ENCODE results near the gene SP140L. TPM values are rescaled to one million over a fixed set of nuclear protein-coding genes. Genes with fewer than 3 reads are reported as not detected.
"Not testable (repeated sequence)": the region's sequence is repeated elsewhere in the genome, so short reads cannot be mapped to it uniquely, and the experiment has no call there.

Gene SP140L
- 10 to 100 TPM; 85.2 to 88.0 TPM for total RNA-seq

DNA sequence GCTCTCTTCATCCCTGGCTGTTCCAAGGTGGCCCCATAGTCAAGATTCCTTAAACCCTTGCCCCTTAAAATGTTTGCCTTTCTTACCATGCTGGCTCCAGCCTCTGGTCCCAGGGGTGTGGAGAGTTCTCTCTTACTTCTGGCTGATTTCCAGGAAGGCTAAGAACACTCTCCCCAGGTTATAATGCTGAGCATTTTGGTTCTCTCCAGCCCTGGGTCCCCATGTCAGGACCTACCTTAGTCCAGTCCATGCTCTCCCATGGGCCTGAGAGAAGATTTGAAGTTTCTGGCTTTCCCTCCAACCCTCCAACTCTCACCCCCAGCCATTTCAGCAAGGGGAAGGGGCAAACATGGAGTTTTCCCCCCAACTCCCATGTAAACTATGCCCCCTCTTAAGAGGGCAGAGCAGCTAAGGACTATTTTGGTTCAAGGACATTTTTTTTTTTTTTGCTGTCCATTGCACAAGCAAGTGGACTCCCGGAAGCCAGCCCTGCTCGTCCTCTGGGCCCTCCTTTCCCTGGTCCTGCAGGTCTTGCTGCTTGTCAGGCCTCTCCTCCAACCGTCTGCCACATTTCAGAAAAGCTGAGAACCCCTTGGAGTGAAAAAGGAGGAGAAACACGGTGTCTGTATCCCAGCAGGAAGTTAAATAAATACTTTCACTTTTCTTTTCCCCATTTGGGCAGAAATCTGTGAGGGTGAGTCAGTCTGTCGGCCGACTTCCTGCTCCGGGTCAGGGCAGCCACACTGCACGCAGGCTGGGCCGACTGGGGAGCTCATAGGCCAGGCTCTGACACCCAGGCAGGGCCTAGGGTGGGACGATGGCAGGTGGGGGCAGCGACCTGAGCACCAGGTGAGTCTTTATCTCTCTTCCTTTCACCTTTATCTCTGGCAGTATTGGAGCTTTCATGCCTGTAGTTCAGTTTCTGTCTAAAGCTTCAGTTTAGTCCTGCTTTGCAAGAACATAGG lies at the start of gene SP140L:
TSS of gene SP140L (plus strand) at position 741 of the 965 bp plus-strand sequence. CDS start at position 818, 77 bp downstream.
- POLR2A ChIA-PET: interaction anchor here (0.6 to 5.5 kb wide), 34 partner anchors 8 to 467 kb away, joined by 3 to 56 read pairs (median 5); partner anchors contain the start of genes SP100, SP110 and SP140
- CTCF ChIA-PET: interaction anchor here (0.6 to 2.2 kb wide), 10 partner anchors 8 to 406 kb away, joined by 3 to 9 read pairs (median 5); partner anchors contain the start of genes SLC16A14, SP110 and SP140
- H3K4me1 Mint-ChIP-seq: peaks cover 70% of the 10 kb centered on the region

DNA sequence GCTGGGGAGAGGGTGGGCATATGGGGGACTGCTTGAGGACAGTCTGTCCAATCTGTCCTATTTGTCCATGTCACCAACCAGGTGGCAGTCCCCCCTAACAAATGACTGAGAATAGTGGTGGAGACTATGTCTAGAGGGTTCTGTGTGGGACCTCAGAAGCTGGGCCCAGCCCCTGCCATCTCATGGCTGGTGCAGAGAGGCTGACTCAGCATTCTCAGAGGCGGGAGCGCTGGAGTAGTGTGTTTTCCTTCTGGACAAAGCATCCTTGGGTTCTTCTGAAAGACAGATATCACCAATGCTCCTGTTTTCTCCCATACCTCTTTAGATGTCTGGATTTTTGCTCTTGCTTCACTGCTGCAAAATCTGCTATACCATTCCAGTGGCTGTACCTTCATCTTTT lies 44.1 kb upstream of the SP140L start:
- Mint-ChIP-seq H3K27me3 (no peaks in the 10 kb centered on the region), H3K36me3 (ENCODE audit: low read depth) (peaks cover 69% of the 10 kb centered on the region), H3K4me3 (no peak overlapping the region), H3K9me3 (no peaks in the 10 kb centered on the region), H3K27ac (no peak overlapping the region), H3K4me1 (peaks cover 22% of the 10 kb centered on the region)
- ChIA-PET CTCF (no interaction called here), POLR2A (no interaction called here)
- DNase-seq: no peak

More for the DNA sequence above, at the start of gene SP140L:
- DNase-seq: peak; percentile 86
- Mint-ChIP-seq H3K36me3 (ENCODE audit: low read depth) (peaks cover 69% of the 10 kb centered on the region), H3K9me3 (no peaks in the 10 kb centered on the region), H3K27me3 (no peaks in the 10 kb centered on the region), H3K27ac (peak within 1 kb of the TSS; percentile 90), H3K4me3 (peak within 1 kb of the TSS; percentile 89)

GRCh38 chr2:230286048-230286447 lies 40.9 kb upstream of the SP140L start:
- peaks cover 77% of the 10 kb centered on the region for H3K36me3 Mint-ChIP-seq (ENCODE audit: low read depth)
- CTCF ChIA-PET: no interaction called here
- H3K4me1 Mint-ChIP-seq: peaks cover 34% of the 10 kb centered on the region
- H3K27ac Mint-ChIP-seq: no peak overlapping the region
- POLR2A ChIA-PET: interaction anchor here (0.5 kb wide), 1 partner anchor 40 kb away, joined by 3 read pairs; no protein-coding TSS in a partner anchor
- peaks cover 3% of the 10 kb centered on the region for H3K9me3 Mint-ChIP-seq
- DNase-seq: no peak
- H3K27me3 Mint-ChIP-seq: no peaks in the 10 kb centered on the region
- H3K4me3 Mint-ChIP-seq: no peak overlapping the region

DNA sequence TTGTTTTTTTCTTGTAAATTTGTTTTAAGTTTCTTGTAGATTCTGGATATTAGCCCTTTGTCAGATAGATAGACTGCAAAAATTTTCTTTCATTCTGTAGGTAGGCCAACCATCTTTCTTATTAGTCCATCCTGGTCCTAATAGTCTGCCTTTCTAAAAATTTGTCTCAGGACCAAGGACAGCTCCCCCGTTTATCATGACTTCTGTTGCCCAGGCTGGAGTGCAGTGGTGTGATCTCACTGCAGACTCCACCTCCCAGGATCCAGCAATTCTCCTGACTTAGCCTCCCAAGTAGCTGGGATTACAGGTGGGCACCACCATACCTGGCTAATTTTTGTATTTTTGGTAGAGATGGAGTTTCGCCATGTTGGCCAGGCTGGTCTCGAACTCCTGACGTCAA lies 37.7 kb upstream of the SP140L start:
- H3K4me3 Mint-ChIP-seq, H3K27me3 Mint-ChIP-seq, H3K9me3 Mint-ChIP-seq, POLR2A ChIA-PET, H3K27ac Mint-ChIP-seq, DNase-seq: not testable (repeated sequence)
- peaks cover 34% of the 10 kb centered on the region for H3K4me1 Mint-ChIP-seq
- CTCF ChIA-PET: interaction anchor here (0.6 kb wide), 1 partner anchor 153 kb away, joined by 3 read pairs; no protein-coding TSS in a partner anchor
- H3K36me3 Mint-ChIP-seq (ENCODE audit: low read depth): peaks cover 89% of the 10 kb centered on the region

GRCh38 chr2:230295192-230295591 lies 31.8 kb upstream of the SP140L start:
- no peak for DNase-seq
- Mint-ChIP-seq H3K36me3 (ENCODE audit: low read depth) (peaks cover 99% of the 10 kb centered on the region), H3K9me3 (peaks cover 24% of the 10 kb centered on the region), H3K4me3 (no peak overlapping the region), H3K4me1 (peaks cover 13% of the 10 kb centered on the region), H3K27me3 (no peaks in the 10 kb centered on the region), H3K27ac (no peak overlapping the region)
- POLR2A ChIA-PET: no interaction called here
- CTCF ChIA-PET: no interaction called here

DNA sequence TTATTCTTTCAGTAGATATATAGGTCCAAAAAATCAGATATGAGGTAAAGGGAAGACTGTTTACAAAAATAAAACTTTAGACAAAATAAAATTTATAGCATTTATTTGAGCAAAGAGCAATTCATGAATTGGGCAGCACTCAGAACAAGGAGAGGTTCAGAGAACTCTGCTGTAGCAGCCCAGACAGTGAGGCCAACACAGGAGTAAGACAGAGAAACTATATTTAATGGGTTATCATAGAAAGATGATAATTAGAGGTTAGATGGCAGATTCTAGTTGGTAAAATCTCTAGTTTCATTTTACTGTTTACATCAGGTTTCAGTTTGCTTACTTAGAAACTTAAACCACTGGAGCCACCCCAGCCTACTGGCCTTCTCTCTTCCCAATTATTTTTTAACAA lies 30.1 kb upstream of the SP140L start:
- DNase-seq: no peak
- POLR2A ChIA-PET: no interaction called here
- Mint-ChIP-seq H3K4me3 (no peak overlapping the region), H3K27me3 (no peaks in the 10 kb centered on the region), H3K27ac (no peak overlapping the region), H3K4me1 (peaks cover 13% of the 10 kb centered on the region), H3K36me3 (ENCODE audit: low read depth) (peaks cover 99% of the 10 kb centered on the region), H3K9me3 (peaks cover 38% of the 10 kb centered on the region)
- CTCF ChIA-PET: no interaction called here

DNA sequence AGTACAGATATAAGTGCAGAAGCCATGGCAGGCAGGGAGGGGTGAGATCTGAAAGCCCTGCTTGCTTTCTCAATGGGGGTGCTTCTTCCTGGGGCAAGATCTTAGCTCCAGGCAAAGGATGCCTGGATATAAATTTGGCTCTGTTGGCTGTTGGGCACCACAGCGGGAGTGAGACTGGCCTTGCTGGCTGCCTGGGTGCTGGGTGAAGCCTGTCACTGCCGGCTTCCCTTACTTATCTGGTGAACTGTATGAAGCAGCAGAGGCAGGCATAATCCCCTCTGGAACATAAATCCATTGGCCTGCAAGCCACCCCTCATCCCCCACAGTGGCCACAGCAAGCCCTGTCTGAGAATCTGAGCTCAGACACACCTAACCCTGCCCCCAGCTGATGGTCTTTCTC lies 27.4 kb upstream of the SP140L start:
- Mint-ChIP-seq H3K9me3 (peaks cover 48% of the 10 kb centered on the region), H3K36me3 (ENCODE audit: low read depth) (peaks cover 94% of the 10 kb centered on the region), H3K4me1 (peaks cover 13% of the 10 kb centered on the region)

DNA sequence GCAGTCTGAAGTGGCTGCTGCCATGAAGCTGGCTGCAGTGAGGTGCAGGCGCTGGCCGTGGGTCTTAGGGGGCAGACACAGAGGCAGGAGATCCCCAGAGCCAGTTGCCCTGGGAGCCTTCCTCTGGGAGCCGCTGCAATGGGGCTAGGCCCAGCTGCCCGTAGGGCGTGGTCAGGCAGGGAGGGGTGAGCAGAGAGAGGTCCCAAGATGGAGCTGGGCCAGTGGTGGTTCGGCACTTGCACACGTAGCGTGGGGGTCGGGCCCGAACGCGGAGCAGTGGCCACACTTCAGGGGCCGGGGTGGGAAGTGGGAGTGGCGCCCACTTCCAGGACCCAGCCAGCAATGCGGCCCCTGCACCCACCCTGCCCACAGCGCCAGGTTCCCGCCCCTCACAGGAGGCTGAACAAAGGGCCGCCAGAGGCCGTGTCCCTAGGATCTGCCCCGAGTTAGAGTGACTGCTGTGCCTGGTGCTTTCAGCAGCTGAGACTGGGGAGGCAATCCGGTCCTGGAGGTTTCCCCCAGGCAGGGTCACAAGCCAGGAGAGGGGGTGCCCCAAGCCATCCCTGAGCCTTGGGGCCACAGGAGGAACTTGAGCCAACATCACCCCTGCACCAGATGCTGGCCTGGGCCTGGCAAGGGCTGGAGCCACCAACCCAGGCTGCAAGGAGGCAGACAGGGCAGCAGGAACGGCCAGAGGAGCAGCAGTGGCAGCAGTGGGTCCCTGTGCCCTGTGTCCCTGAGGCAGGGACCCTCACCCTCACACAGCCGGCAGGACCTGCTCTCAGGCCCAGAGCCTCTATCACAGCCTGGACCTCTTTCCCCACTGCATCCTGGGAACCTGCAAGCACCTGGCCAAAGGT lies 21.3 kb upstream of the SP140L start:
- no peak for DNase-seq
- Mint-ChIP-seq H3K36me3 (ENCODE audit: low read depth) (peaks cover 79% of the 10 kb centered on the region), H3K4me1 (no peaks in the 10 kb centered on the region), H3K27ac (no peak overlapping the region), H3K9me3 (peaks cover 28% of the 10 kb centered on the region), H3K27me3 (no peaks in the 10 kb centered on the region), H3K4me3 (no peak overlapping the region)
- ChIA-PET CTCF (no interaction called here), POLR2A (no interaction called here)

More for the DNA sequence above, 27.4 kb upstream of the SP140L start:
- POLR2A ChIA-PET: no interaction called here
- no peaks in the 10 kb centered on the region for H3K27me3 Mint-ChIP-seq
- DNase-seq: no peak
- no peak overlapping the region for H3K27ac Mint-ChIP-seq
- CTCF ChIA-PET: no interaction called here
- H3K4me3 Mint-ChIP-seq: no peak overlapping the region

DNA sequence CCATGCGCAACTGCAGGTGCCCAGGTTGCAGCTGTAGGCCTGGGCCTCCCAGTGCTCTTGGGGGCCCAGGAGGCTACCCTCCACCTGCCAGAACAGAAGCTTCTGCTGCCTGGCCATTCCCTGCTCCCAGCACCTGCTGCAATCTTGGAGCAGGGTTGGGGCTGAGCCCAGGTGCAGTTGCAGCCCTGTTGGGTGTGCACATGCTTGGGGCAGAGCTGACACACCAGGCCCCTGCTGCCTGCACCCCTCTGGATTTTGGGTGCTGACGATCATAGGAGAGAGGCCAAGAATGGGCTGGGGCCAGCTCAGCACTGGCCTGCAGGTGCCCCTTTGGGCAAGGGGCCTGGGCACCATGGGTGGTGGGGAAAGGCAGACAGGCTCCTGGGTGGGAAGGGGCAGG lies 20.5 kb upstream of the SP140L start:
- Mint-ChIP-seq H3K27ac (no peak overlapping the region), H3K36me3 (ENCODE audit: low read depth) (peaks cover 72% of the 10 kb centered on the region), H3K27me3 (no peaks in the 10 kb centered on the region), H3K9me3 (peaks cover 21% of the 10 kb centered on the region), H3K4me1 (no peaks in the 10 kb centered on the region), H3K4me3 (no peak overlapping the region)
- DNase-seq: no peak
- CTCF ChIA-PET: no interaction called here
- POLR2A ChIA-PET: interaction anchor here (1.3 to 1.4 kb wide), 2 partner anchors 13 to 21 kb away, joined by 4 read pairs; partner anchors contain the start of gene SP140L

DNA sequence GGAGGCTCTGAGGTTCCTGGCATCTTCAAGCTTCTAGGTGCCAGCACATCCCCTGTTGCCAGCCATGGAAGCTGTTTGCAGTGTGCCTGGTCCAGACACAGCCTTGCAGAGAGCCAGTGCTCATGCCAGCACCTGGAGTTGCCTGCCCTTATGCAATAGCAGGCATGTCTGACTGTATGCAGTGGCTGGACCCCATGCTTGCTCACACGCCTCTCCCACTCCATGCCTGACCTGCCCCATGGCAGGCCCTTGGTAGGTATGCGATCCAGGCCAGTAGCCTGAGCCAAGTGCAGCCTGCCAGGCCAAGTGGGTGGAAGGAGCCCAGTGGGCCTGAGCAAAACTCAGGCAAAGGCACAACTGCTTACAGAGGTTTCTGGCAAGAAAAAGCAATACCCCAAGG lies 19.5 kb upstream of the SP140L start:
- no peaks in the 10 kb centered on the region for H3K27me3 Mint-ChIP-seq
- peaks cover 73% of the 10 kb centered on the region for H3K36me3 Mint-ChIP-seq (ENCODE audit: low read depth)
- no peak overlapping the region for H3K4me3 Mint-ChIP-seq
- ChIA-PET CTCF (no interaction called here), POLR2A (interaction anchor here (1.3 to 1.4 kb wide), 2 partner anchors 12 to 20 kb away, joined by 4 read pairs; partner anchors contain the start of gene SP140L)
- peaks cover 15% of the 10 kb centered on the region for H3K9me3 Mint-ChIP-seq
- H3K4me1 Mint-ChIP-seq: no peaks in the 10 kb centered on the region
- no peak for DNase-seq
- H3K27ac Mint-ChIP-seq: no peak overlapping the region

DNA sequence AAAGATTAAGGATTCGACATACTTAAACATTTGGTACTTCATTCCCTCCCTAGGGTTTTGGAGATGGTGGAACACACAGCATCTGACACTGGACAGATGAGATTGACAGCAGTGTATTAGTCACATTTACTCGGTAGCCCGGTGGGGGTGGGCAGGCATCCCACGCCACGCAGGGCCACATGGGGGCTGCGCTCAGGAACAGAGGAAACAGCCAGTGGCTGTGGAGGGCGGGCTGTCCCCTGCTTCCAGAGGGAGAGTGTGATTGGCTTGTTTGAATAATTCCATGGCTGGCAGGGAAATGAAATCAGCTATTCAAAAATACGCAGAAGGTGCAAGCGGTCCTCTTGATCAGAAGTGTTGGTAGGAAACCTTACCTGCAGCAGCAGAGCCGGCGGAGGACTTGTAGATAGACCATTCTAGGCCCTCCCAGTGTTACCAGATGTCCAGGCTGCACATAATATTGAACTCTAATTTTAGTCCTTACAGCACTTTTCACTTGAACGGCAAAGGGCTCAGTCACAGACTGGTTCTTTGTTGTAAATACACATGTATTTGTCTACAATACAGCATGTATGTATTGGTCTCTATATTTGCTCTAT lies 18.5 kb upstream of the SP140L start:
- Mint-ChIP-seq H3K27ac (no peak overlapping the region), H3K4me3 (no peak overlapping the region), H3K27me3 (no peaks in the 10 kb centered on the region), H3K9me3 (peaks cover 8% of the 10 kb centered on the region), H3K4me1 (no peaks in the 10 kb centered on the region), H3K36me3 (ENCODE audit: low read depth) (peaks cover 76% of the 10 kb centered on the region)
- DNase-seq: no peak
- CTCF ChIA-PET: interaction anchor here (1.1 kb wide), 1 partner anchor 9 kb away, joined by 3 read pairs; no protein-coding TSS in a partner anchor
- POLR2A ChIA-PET: no interaction called here

DNA sequence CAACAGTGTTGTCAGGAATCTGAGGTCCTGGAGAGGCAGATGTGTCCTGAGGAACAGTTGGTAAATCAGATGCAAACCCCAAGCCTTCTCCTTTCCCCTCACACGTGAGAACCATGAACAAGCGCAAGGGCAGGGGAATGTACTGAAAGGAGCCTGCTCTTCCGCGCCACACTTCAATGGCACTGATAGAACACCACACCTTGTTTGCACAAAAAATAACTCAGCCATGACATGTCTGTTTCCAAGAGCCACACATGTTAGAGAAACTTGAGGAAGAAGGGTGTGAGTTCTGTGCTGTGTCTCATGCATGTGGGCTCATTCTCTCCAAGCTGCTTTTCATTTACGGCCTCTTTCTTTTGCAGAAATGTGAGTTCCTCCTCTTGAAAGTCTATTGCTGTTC lies 16.2 kb upstream of the SP140L start:
- POLR2A ChIA-PET, H3K27me3 Mint-ChIP-seq, H3K4me3 Mint-ChIP-seq, H3K27ac Mint-ChIP-seq, DNase-seq, CTCF ChIA-PET, H3K4me1 Mint-ChIP-seq, H3K9me3 Mint-ChIP-seq: not testable (repeated sequence)
- H3K36me3 Mint-ChIP-seq (ENCODE audit: low read depth): peaks cover 78% of the 10 kb centered on the region
